Measurements from ENCODE around the gene KIAA1143. TPM values are rescaled to one million over a fixed set of nuclear protein-coding genes. Genes with fewer than 3 reads are reported as not detected.
A peak's percentile ranks its signal among the peaks of the same experiment; 100 is the strongest.

Gene KIAA1143
- total and polyA plus RNA-seq, 2 of the 13 experiments (the other 11 are each of a cell fraction or from before 2014, with no cell fraction given), result 9.9 to 27.2 TPM

DNA sequence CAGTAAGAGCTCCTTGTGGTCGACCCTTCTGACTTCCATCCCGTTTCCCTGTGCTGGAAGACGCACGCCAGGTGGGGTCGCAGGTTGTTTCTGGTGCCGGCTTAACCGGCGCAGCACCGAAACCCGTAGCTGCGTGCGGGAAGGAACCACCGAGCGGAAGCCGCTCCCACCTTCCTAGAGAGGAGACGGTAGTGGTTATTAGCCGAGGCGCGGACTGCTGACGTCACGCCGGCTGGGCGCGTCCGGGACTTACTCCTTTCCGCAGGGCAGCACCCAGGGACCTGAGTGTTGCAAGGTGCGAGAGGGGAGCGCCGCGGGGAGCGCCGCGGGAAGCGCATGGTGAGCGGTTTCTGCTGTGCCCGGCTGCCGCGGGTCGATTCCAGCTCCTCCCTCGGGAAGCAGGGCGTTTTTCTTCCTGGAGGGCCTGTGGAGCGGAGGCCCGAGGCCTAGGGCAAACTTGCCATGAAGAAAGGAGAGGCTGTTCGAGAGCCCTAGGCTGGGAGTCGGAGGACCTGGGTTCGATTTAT, 32.0 kb downstream of the KIAA1143 start, which contains the start of gene ZNF501 (continued):
- peak; percentile 81; the same call in 1 of the 2 replicates for TF ChIP-seq ZFP90 (CRISPR knock-in tag; IDR thresholded peaks at IDR 0.05; ENCODE audit: borderline replicate concordance)
- TF ChIP-seq SATB2 (CRISPR knock-in tag; IDR thresholded peaks at IDR 0.05), result peak; percentile 75; the same call in 1 of the 2 replicates
- TF ChIP-seq, protein P1, sequence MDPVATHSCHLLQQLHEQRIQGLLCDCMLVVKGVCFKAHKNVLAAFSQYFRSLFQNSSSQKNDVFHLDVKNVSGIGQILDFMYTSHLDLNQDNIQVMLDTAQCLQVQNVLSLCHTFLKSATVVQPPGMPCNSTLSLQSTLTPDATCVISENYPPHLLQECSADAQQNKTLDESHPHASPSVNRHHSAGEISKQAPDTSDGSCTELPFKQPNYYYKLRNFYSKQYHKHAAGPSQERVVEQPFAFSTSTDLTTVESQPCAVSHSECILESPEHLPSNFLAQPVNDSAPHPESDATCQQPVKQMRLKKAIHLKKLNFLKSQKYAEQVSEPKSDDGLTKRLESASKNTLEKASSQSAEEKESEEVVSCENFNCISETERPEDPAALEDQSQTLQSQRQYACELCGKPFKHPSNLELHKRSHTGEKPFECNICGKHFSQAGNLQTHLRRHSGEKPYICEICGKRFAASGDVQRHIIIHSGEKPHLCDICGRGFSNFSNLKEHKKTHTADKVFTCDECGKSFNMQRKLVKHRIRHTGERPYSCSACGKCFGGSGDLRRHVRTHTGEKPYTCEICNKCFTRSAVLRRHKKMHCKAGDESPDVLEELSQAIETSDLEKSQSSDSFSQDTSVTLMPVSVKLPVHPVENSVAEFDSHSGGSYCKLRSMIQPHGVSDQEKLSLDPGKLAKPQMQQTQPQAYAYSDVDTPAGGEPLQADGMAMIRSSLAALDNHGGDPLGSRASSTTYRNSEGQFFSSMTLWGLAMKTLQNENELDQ (CRISPR knock-in tag; IDR thresholded peaks at IDR 0.05; ENCODE audit: borderline replicate concordance), result no peak
- TF ChIP-seq, protein P2, sequence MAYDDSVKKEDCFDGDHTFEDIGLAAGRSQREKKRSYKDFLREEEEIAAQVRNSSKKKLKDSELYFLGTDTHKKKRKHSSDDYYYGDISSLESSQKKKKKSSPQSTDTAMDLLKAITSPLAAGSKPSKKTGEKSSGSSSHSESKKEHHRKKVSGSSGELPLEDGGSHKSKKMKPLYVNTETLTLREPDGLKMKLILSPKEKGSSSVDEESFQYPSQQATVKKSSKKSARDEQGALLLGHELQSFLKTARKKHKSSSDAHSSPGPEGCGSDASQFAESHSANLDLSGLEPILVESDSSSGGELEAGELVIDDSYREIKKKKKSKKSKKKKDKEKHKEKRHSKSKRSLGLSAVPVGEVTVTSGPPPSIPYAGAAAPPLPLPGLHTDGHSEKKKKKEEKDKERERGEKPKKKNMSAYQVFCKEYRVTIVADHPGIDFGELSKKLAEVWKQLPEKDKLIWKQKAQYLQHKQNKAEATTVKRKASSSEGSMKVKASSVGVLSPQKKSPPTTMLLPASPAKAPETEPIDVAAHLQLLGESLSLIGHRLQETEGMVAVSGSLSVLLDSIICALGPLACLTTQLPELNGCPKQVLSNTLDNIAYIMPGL (CRISPR knock-in tag; IDR thresholded peaks at IDR 0.05; ENCODE audit: borderline replicate concordance in 1 of 2, low read depth in 1 of 2), result peak; percentile 68 to 78; a peak in 3 of 4 replicates
- TF ChIP-seq RCOR2 (CRISPR knock-in tag; IDR thresholded peaks at IDR 0.05), result 0 out of 2 replicates have a peak, but pooled peaks have one; percentile 62
- no peak for TF ChIP-seq GPN1 (CRISPR knock-in tag; IDR thresholded peaks at IDR 0.05; ENCODE audit: borderline replicate concordance)
- TF ChIP-seq, protein P3, sequence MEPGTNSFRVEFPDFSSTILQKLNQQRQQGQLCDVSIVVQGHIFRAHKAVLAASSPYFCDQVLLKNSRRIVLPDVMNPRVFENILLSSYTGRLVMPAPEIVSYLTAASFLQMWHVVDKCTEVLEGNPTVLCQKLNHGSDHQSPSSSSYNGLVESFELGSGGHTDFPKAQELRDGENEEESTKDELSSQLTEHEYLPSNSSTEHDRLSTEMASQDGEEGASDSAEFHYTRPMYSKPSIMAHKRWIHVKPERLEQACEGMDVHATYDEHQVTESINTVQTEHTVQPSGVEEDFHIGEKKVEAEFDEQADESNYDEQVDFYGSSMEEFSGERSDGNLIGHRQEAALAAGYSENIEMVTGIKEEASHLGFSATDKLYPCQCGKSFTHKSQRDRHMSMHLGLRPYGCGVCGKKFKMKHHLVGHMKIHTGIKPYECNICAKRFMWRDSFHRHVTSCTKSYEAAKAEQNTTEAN (CRISPR knock-in tag; conservative IDR thresholded peaks at IDR 0.05), result peak; percentile 73; the same call in 1 of the 2 replicates
- TF ChIP-seq SETDB1 (CRISPR knock-in tag; IDR thresholded peaks at IDR 0.05; ENCODE audit: borderline replicate concordance), result no peak
- TF ChIP-seq JUN (CRISPR knock-in tag; IDR thresholded peaks at IDR 0.05), result peak; percentile 32; the same call in 1 of the 2 replicates
- no peak for TF ChIP-seq SP1 (IDR thresholded peaks at IDR 0.05)
- peak; percentile 75 for TF ChIP-seq SP1 (CRISPR knock-in tag; IDR thresholded peaks at IDR 0.05)
- peak; percentile 57; the same call in 1 of the 2 replicates for TF ChIP-seq RXRB (CRISPR knock-in tag; IDR thresholded peaks at IDR 0.05; ENCODE audit: borderline replicate concordance)
- TF ChIP-seq ZNF614 (CRISPR knock-in tag; IDR thresholded peaks at IDR 0.05; ENCODE audit: borderline replicate concordance), result peak; percentile 91; the same call in 1 of the 2 replicates
- no peak for TF ChIP-seq ZNF251 (CRISPR knock-in tag; IDR thresholded peaks at IDR 0.05)
- TF ChIP-seq, protein P4, sequence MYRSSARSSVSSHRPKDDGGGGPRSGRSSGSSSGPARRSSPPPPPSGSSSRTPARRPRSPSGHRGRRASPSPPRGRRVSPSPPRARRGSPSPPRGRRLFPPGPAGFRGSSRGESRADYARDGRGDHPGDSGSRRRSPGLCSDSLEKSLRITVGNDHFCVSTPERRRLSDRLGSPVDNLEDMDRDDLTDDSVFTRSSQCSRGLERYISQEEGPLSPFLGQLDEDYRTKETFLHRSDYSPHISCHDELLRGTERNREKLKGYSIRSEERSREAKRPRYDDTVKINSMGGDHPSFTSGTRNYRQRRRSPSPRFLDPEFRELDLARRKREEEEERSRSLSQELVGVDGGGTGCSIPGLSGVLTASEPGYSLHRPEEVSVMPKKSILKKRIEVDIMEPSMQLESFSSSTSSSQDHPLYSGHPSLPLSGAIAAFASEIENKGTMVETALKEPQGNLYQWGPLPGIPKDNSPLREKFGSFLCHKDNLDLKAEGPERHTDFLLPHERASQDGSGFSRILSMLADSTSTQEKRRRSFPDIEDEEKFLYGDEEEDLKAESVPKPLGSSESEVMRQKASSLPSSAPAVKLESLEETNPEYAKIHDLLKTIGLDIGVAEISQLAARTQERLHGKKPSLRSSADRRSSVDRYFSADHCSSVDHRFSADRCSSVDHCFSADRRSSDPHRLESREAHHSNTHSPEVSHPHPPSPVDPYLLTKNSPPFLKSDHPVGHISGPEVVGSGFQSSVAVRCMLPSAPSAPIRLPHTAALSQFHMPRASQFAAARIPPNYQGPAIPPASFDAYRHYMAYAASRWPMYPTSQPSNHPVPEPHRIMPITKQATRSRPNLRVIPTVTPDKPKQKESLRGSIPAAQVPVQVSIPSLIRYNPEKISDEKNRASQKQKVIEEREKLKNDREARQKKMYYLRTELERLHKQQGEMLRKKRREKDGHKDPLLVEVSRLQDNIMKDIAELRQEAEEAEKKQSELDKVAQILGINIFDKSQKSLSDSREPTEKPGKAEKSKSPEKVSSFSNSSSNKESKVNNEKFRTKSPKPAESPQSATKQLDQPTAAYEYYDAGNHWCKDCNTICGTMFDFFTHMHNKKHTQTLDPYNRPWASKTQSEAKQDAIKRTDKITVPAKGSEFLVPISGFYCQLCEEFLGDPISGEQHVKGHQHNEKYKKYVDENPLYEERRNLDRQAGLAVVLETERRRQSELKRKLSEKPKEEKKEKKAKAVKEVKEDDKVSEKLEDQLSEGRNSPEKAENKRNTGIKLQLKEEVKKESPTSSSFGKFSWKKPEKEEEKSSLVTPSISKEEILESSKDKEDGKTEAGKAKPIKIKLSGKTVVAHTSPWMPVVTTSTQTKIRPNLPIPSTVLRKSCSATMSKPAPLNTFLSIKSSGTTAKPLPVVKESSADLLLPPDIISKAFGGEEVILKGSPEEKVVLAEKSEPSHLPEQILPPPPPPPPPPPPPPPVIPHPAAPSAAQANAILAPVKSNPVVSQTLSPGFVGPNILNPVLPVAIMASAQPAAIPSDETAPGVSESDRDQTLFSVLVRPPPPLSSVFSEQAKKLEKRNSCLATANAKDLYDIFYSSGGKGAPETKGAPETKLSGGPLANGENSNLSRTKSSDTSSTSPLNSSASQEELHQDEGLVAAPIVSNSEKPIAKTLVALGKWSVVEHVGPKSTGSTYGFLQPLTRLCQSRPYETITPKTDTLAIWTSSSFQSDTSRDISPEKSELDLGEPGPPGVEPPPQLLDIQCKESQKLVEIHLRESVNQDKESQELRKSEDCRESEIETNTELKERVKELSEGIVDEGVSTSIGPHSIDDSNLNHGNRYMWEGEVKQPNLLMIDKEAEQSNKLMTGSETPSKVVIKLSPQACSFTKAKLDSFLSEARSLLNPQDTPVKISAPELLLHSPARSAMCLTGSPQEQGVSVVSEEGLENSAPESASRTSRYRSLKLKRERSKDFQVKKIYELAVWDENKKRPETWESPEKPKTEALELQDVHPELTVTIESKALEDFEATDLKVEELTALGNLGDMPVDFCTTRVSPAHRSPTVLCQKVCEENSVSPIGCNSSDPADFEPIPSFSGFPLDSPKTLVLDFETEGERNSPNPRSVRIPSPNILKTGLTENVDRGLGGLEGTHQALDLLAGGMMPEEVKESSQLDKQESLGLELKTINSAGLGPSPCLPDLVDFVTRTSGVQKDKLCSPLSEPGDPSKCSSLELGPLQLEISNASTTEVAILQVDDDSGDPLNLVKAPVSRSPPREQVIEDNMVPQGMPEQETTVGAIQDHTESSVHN (CRISPR knock-in tag; IDR thresholded peaks at IDR 0.05), result no peak
- peak; percentile 45; the same call in 1 of the 2 replicates for TF ChIP-seq RFX5 (IDR thresholded peaks at IDR 0.05; ENCODE audit: low read depth, low read length)

Data from HepG2 (cell line).